Measurements from ENCODE around the gene CCDC39.
A peak's percentile ranks its signal among the peaks of the same experiment; 100 is the strongest.

CCDC39 gene

GRCh38 chr3:180694321-180694720 is 15.0 kb upstream of the CCDC39 start:
- DNase-seq (ENCODE audit: insufficient read length, low spot score) (no peak), FAIRE-seq (no peak)
- no peak for TF ChIP-seq CTCF (IDR thresholded peaks at IDR 0.05; ENCODE audit: insufficient read depth, missing control alignments)

DNA sequence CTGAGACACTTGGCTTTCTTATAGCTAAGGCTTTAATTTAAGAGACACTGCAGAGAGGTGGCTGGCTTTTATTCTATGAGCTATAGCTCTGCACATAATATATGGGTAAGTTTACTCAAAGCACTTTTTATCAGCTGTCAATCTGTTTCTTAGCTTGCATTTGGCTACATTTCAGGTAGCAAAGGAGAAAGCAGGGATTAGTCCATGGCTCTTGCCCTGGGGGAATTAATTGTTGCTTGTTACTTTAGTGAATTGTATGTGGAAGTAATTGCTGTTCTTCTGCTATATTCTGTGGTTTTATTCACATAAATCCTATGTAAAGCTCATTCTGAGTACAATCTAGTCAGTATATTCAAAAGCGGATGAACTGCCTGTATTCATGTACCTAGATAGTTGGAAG is 14.4 kb upstream of the CCDC39 start:
- no peak for DNase-seq (ENCODE audit: insufficient read length, low spot score)
- no peak for TF ChIP-seq CTCF (IDR thresholded peaks at IDR 0.05; ENCODE audit: insufficient read depth, missing control alignments)
- FAIRE-seq = no peak

DNA sequence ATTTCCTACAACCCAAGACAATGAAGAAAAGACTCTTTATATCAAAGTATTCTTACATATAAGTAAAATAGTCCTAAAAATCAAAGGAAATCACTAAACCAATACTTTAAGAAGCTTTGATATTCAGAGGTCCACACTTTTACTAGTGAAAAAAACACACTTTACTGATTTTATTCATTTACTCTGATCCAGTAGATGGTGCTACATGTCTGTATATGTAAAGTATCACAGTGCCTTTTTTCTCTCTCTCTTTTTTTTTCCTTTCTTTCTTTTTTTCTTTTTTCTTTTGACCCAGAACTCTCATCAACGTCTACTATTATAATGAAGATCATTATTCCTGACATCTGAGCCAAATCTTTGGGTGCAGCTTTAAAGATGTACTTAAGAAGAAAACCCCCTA is 10.8 kb upstream of the CCDC39 start:
- FAIRE-seq (no peak), DNase-seq (ENCODE audit: insufficient read length, low spot score) (no peak)
- TF ChIP-seq CTCF (IDR thresholded peaks at IDR 0.05; ENCODE audit: insufficient read depth, missing control alignments) = peak; percentile 13

GRCh38 chr3:180684807-180685206 is 5.5 kb upstream of the CCDC39 start:
- FAIRE-seq (no peak), DNase-seq (ENCODE audit: insufficient read length, low spot score) (no peak)
- TF ChIP-seq CTCF (IDR thresholded peaks at IDR 0.05; ENCODE audit: insufficient read depth, missing control alignments) = no peak

- TF ChIP-seq CTCF (IDR thresholded peaks at IDR 0.05; ENCODE audit: insufficient read depth, missing control alignments) = no peak
- no peak for FAIRE-seq
- DNase-seq (ENCODE audit: insufficient read length, low spot score) = no peak
These were observed 4.5 kb upstream of the CCDC39 start for GRCh38 chr3:180683816-180684215.

DNA sequence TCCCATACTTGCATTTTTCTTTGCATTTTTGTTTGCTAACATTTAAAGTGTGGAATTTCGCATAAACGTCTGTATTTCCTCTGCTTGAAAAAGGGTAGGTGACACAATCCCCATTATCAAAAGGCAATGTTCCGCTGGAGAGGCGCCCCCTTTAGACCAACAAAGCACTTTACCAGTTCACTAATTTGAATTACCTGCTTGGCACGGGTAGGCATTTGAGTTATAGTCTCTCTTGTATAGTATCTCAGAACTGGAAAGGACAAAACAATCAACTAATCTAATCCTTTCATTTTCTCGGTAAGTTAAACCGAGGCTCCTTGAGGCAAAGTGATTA is 775 bp upstream of the CCDC39 start:
- no peak for DNase-seq (ENCODE audit: insufficient read length, low spot score)
- FAIRE-seq = no peak
- peak; percentile 40 for TF ChIP-seq CTCF (IDR thresholded peaks at IDR 0.05; ENCODE audit: insufficient read depth, missing control alignments)

GRCh38 chr3:180678231-180678630 is 1.1 kb downstream of the CCDC39 start:
- DNase-seq (ENCODE audit: insufficient read length, low spot score) (no peak), FAIRE-seq (no peak)
- no peak for TF ChIP-seq CTCF (IDR thresholded peaks at IDR 0.05; ENCODE audit: insufficient read depth, missing control alignments)
